Measurements from ENCODE around the gene TBC1D3I.

The TBC1D3I gene

GRCh38 chr17:36204724-36205500 lies 59.5 kb downstream of the TBC1D3I start:
- Histone ChIP-seq H3K36me3 (ENCODE audit: control insufficient read depth in 2 of 2, insufficient read depth in 1 of 2, low read length in 2 of 2) (no peaks in the 10 kb centered on the region), H3K4me3 (ENCODE audit: low read depth, low read length) (no peak overlapping the region), H3K4me1 (ENCODE audit: control insufficient read depth, insufficient read depth, low read length) (no peaks in the 10 kb centered on the region), H3K27ac (ENCODE audit: extremely low read depth, low read depth, low read length) (no peak overlapping the region), H3K9me3 (ENCODE audit: control insufficient read depth, insufficient read depth, low read depth, low read length) (no peaks in the 10 kb centered on the region)
- CTCF ChIA-PET = no interaction called here
- TF ChIP-seq ZNF10 (tag by site-specific recombination; IDR thresholded peaks at IDR 0.05) = no peak
- TF ChIP-seq ZNF350 (tag by site-specific recombination; IDR thresholded peaks at IDR 0.05) = no peak
- TF ChIP-seq OVOL3 (tag by site-specific recombination; IDR thresholded peaks at IDR 0.05) = no peak
- no peak for TF ChIP-seq ZBTB7A (tag by site-specific recombination; IDR thresholded peaks at IDR 0.05; ENCODE audit: low read depth)
- TF ChIP-seq PATZ1 (tag by site-specific recombination; IDR thresholded peaks at IDR 0.05) = no peak
- no peak for TF ChIP-seq ZNF654 (tag by site-specific recombination; IDR thresholded peaks at IDR 0.05; ENCODE audit: low read depth)
- no peak for TF ChIP-seq HOXD13 (CRISPR knock-in tag; IDR thresholded peaks at IDR 0.05; ENCODE audit: borderline replicate concordance)
- no peak for TF ChIP-seq ZSCAN23 (tag by site-specific recombination; IDR thresholded peaks at IDR 0.05)
- no peak for TF ChIP-seq ATF2 (tag by site-specific recombination; IDR thresholded peaks at IDR 0.05; ENCODE audit: low read depth)
- no peak for TF ChIP-seq ZNF114 (tag by site-specific recombination; IDR thresholded peaks at IDR 0.05)
- no peak for TF ChIP-seq ZSCAN30 (tag by site-specific recombination; IDR thresholded peaks at IDR 0.05)
- TF ChIP-seq ZNF488 (tag by site-specific recombination; IDR thresholded peaks at IDR 0.05) = no peak
- POLR2A ChIA-PET = no interaction called here
